ENCODE results near the gene TEX19. TPM values are rescaled to one million over a fixed set of nuclear protein-coding genes. Genes with fewer than 3 reads are reported as not detected.
"Not testable (repeated sequence)": the region's sequence is repeated elsewhere in the genome, so short reads cannot be mapped to it uniquely, and the experiment has no call there.

Gene TEX19
- total and polyA plus RNA-seq, 2 of the 8 experiments (the other 6 are each of a cell fraction or from before 2014, with no cell fraction given), result 0.54 to 0.80 TPM

- 86% methylated on average over 8 of the region's 11 CpGs; no CpG with 5 or more reads in 1 of the 2 experiments for WGBS, 2 experiments (ENCODE audit: extremely low coverage in 1 of 2, insufficient coverage in 1 of 2, insufficient read length in 1 of 2, insufficient replicate concordance in 2 of 2, low coverage in 1 of 2, low lambda C conversion rate in 2 of 2, missing lambda C conversion rate in 1 of 2)
- H4K5ac ChIP-seq (ENCODE audit: insufficient read length, low read depth, low read length); H3K4ac ChIP-seq (replicated peaks; ENCODE audit: insufficient read length, low read depth, low read length); H4K8ac ChIP-seq (ENCODE audit: extremely low read depth, insufficient read depth, low read length); H2BK12ac ChIP-seq (ENCODE audit: low read depth, low read length); H3K36me3 ChIP-seq (ENCODE audit: control insufficient read depth in 2 of 4, insufficient read depth in 4 of 4, low read length in 3 of 4); FAIRE-seq; H3K14ac ChIP-seq (ENCODE audit: insufficient read length); H3K9me3 ChIP-seq (ENCODE audit: insufficient read depth in 2 of 2, low read depth in 1 of 2, low read length in 1 of 2); H2BK20ac ChIP-seq (ENCODE audit: low read length); POLR2A ChIA-PET (ENCODE audit: partially characterized antibody); H3K27ac ChIP-seq (ENCODE audit: low read depth, low read length); H3K4me2 ChIP-seq (ENCODE audit: insufficient read depth in 1 of 2, low read depth in 2 of 2, low read length in 2 of 2); H2AFZ ChIP-seq (ENCODE audit: low read length); H3K79me2 ChIP-seq (ENCODE audit: control insufficient read depth in 1 of 2, insufficient read depth in 2 of 2, low read length in 2 of 2); H4K91ac ChIP-seq (replicated peaks; ENCODE audit: insufficient read length, low read length); H3K79me1 ChIP-seq (ENCODE audit: low read depth, low read length); H2BK5ac ChIP-seq (ENCODE audit: low read depth, low read length); H3K23me2 ChIP-seq (ENCODE audit: low read depth, low read length); H3K56ac ChIP-seq (replicated peaks; ENCODE audit: insufficient read length, low read depth, low read length); H3K23ac ChIP-seq (ENCODE audit: insufficient read length); H3K18ac ChIP-seq (ENCODE audit: extremely low read depth, low read length); H2BK15ac ChIP-seq (ENCODE audit: low read length); H3K27me3 ChIP-seq (replicated peaks in 1 of 4; ENCODE audit: control insufficient read depth in 3 of 4, extremely low read depth in 1 of 4, insufficient read depth in 3 of 4, low read length in 3 of 4); H3K4me3 ChIP-seq (ENCODE audit: extremely low read depth in 1 of 4, insufficient read depth in 2 of 4, low read depth in 3 of 4, low read length in 4 of 4); H3K4me1 ChIP-seq (replicated peaks in 1 of 4; ENCODE audit: control insufficient read depth in 3 of 4, insufficient read depth in 4 of 4, low read length in 3 of 4); H4K20me1 ChIP-seq (replicated peaks in 1 of 2; ENCODE audit: control insufficient read depth in 1 of 2, insufficient read depth in 2 of 2, low read length in 2 of 2); H2BK120ac ChIP-seq (replicated peaks; ENCODE audit: low read depth, low read length); DNase-seq (ENCODE audit: low read depth in 1 of 2, low spot score in 2 of 2); H2AK5ac ChIP-seq (ENCODE audit: low read depth, low read length); H3K9ac ChIP-seq (replicated peaks in 1 of 4; ENCODE audit: extremely low read depth in 1 of 4, low read depth in 3 of 4, low read length in 3 of 4): not testable (repeated sequence)
- CTCF ChIA-PET (ENCODE audit: partially characterized antibody), result interaction anchor here (0.9 to 1.3 kb wide), 2 partner anchors 15 to 128 kb away, joined by 3 to 4 read pairs; no protein-coding TSS in a partner anchor
These were observed 11.1 kb upstream of the TEX19 start for GRCh38 chr17:82347994-82348393.
